ENCODE data around the gene MAEA.
"Not testable (repeated sequence)": the region's sequence is repeated elsewhere in the genome, so short reads cannot be mapped to it uniquely, and the experiment has no call there.

Gene MAEA

DNA sequence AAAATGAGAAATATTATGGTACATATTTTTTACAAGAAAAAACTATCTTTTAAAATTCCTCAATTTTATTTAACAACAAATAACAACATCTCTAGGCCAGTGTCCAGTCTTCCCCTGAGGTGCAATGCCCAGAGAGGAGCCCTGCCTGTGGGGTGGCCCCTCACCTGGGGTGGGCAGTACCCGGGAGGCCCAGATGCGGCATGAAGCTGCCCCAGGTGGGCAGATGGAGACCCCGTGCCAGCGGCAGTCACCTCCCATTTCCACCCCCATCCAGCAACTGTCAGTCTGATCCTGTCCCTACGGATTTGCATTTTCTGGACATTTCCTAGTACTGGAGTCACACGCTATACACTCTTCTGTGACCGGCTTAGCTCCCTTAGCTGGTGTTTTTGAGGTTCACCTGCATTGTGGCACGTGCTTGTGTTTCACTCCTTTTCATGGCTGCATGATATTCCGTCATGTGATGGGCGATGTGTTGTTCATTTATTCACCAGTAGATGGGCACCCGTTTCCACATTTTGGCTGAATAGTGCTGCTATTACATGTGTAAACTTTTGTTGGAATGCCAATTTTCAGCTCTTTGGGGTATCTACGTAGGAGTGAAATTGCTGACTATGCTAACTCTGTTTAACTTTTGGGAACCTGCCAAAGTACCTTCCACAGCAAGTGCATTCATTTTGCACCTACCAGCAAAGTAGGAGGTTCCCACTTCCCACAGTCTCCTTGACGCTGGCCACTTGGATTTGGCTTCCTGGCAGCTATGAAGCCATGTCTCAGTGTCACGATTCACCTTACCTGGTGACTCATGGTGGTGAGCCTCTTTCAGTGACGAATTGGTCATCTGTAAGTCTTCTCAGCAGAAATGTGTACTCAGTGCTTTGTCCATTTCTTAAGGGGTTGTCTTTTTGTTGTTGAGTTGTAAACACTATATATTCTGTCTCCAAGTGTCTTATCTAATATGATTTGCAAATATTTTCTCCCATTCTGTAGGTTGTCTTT lies 11.7 kb upstream of the MAEA start:
- DNase-seq (ENCODE audit: low read depth in 2 of 2): no peak

GRCh38 chr4:1279253-1279652 lies 10.4 kb upstream of the MAEA start:
- no peak for DNase-seq (ENCODE audit: low read depth in 2 of 2)

DNA sequence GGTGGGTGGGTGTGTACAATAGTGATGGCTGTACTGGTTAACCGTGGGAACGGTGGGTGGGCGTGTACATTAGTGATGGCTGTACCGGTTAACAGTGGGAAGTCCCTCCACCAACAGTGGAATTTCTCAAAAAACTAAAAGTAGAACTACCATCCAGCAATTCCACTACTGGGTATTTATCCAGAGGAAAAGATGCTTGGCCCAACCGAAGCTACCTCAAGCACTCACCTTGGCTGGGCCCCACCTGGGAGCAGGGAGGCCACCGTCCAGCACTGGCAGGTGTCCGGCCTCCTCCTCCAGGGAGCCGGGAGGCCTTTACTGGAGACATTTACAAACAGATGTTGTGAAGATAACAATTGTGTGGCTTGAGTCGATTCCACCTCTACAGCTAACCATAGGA lies 6.0 kb upstream of the MAEA start:
- no peak for DNase-seq (ENCODE audit: low read depth in 2 of 2)

GRCh38 chr4:1285151-1285789 lies 4.4 kb upstream of the MAEA start:
- no peak for DNase-seq (ENCODE audit: low read depth in 2 of 2)

- DNase-seq (ENCODE audit: low read depth in 2 of 2): peak in 1 of 2 donors; percentile 33
Measured at GRCh38 chr4:1285790-1286553, 3.7 kb upstream of the MAEA start.

DNA sequence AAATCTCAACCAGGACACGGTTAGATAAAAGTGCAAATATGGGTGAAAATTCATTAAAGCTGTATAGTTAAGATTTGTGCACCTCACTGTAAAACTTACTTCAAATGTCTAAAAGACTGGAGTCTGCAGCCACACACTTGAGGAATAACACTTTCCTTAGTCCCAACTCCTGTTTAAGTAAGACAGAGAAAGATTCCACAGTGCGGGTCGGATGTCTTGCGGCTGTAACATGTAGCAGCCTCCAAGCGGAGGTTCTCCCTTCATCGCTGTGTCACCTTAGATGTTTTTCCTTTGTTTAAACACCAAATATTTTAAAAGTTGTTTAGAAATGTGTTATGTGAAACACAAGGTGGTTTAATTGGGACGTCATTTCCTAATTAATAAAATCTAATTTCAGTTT lies 905 bp upstream of the MAEA start:
- DNase-seq (ENCODE audit: low read depth in 2 of 2): no peak

- DNase-seq (ENCODE audit: low read depth in 2 of 2): no peak
Measured at GRCh38 chr4:1290165-1290977, 680 bp downstream of the MAEA start.

DNA sequence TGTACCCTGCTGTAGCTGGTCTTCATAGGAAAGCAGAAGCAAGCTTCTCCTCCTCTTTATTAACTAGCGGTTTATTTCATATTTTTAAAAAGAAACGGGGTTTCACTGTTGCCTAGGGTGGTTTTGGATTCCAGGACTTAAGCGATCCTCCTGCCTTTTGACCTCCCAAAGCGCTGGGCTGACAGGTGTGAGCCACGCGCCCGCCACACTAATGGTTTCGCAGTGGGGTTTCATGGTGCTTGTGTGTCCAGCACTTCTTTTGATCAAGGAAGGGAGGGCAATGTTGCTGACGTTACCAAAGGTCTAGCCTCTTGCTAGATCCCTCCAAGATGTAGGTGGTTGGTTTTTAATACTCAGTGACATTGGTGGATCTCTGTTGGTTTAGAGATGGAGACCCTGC lies 1.4 kb downstream of the MAEA start:
- DNase-seq (ENCODE audit: low read depth in 2 of 2): no peak

- DNase-seq (ENCODE audit: low read depth in 2 of 2): no peak
Measured at GRCh38 chr4:1291996-1292702, 2.5 kb downstream of the MAEA start.

DNA sequence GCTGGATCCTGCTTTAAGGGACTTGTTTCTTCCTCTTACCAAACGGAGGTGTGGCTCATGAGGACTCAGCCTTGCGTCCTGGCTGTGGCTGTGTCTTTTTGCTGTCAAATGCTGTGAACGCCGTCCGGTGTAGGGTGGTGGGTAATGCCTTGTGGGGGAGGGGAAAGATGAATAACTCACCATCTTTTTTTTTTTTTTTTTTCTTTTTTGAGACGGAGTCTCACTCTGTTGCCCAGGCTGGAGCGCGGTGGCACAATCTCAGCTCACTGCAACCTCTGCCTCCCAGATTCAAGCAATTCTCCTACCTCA lies 3.0 kb downstream of the MAEA start:
- not testable (repeated sequence) for DNase-seq (ENCODE audit: low read depth in 2 of 2)

DNA sequence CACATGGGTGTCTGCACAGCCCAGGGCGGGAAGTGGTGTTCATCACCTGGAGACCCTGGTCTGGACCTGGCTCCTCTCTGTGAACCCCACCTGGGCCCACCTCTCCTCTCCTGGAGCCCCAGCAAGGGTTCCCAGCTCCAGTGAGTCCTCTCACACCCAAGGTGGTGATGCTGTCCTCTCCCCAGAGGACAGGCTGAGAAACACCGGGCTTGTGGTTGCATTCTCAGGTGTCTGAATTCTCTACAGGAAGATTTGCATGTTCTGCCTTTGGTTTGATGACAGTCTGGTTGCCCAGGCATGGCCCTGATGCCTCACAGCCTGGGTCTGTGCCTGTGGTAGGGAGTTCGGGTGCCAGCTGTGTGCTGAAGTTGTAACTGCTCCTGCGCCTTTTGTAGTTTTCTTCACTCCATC lies 3.8 kb downstream of the MAEA start:
- DNase-seq (ENCODE audit: low read depth in 2 of 2): no peak

- no peak for DNase-seq (ENCODE audit: low read depth in 2 of 2)
Measured at GRCh38 chr4:1293991-1294390, 4.3 kb downstream of the MAEA start.

DNA sequence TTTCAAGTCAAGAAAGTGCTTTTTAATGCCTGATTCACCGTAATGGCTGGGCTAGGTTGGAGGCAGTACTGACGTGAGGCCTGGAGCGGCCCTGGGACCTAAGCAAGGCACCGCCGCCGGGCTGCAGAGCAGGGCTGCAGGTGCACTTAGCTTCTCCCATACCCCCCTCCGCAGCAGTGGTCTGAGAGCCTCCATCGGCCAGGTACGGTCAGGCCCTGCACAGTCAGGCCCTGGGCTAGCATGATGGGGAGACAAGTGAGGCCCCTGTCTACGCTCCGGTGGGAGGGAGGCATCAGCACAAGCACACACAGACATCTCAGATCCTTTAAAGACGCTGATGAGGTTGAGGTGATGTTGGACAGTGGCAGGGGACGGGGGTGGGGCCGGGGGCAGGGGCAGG lies 4.7 kb downstream of the MAEA start:
- DNase-seq (ENCODE audit: low read depth in 2 of 2): no peak

- no peak for DNase-seq (ENCODE audit: low read depth in 2 of 2)
Measured at GRCh38 chr4:1294891-1295290, 5.2 kb downstream of the MAEA start.

GRCh38 chr4:1295405-1296055 lies 5.8 kb downstream of the MAEA start:
- no peak for DNase-seq (ENCODE audit: low read depth in 2 of 2)

DNA sequence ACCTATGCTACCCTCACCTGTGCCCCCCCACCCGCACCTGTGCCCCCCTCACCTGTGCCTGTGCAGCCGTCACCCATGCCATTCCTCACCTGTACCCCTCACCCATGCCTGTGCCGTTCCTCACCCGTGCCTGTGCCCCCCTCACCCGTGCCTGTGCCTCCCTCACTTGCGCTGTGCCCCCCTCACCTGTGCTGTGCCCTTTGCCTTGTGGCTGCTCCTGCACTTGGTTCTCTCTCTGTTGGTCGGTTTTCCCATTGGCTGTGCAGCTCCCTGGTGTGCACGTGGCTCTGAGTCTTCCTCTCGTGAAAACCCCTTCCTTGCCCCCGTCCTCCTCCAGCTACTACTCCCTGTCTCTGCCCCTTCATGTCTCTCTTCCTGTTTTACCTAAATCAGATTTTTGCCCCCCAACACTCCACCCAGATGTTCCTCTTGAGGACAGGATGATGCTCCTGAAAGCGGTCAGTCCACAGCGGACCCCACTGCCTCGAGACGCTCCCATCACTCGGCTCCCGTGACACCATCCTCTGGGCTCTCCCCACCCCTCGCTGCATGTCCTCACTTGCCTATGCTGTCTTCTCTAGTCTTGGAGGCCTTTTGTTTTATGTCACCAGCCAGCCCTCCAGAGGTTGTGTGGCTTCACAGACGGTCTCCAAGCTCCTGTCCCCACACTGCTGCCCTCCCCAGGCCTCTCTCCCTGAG lies 6.8 kb downstream of the MAEA start:
- DNase-seq (ENCODE audit: low read depth in 2 of 2): no peak

- DNase-seq (ENCODE audit: low read depth in 2 of 2): no peak
Measured at GRCh38 chr4:1297023-1297395, 7.3 kb downstream of the MAEA start.

DNA sequence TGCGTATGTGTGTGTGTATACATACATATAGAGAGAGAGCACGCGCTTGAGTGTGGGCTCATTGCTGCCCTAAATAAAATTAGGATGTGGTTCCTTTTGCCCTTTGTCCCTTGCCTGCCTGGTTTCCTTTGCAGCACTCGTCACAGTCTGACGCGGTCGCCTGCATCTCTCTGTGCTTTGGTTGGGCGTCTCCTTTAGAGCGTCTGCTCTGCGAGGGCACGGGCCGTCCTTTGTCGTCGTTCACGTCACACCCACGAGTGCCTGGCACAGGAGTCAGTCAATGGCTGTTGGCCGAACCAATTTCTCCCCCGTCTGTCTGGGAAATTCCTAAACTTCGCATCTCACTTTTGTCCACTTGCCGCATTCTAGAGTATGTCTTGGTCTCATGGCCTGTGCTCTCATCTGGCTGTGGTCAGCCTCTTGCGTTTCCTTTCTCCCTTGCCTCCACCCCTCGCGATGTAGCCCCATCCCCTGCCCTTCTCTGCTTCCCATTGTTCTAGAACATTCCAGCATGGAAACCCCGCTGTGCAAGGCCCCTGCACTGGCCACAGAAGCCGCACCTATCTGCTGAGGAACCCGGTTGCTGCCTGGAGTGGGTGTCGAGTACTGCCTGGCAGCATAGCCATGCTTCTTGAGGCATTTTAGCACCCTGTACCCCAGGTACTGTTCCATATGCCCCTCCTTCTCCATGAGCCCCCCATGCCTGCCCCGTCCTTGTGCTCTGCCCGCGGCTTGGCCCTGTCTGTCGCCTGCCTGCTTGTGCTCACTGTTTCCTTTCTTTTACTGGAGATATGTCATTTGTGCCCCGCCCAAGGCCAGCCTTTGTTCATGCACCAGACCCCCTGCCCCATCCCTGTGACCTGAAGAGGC lies 8.0 kb downstream of the MAEA start:
- DNase-seq (ENCODE audit: low read depth in 2 of 2): no peak

DNA sequence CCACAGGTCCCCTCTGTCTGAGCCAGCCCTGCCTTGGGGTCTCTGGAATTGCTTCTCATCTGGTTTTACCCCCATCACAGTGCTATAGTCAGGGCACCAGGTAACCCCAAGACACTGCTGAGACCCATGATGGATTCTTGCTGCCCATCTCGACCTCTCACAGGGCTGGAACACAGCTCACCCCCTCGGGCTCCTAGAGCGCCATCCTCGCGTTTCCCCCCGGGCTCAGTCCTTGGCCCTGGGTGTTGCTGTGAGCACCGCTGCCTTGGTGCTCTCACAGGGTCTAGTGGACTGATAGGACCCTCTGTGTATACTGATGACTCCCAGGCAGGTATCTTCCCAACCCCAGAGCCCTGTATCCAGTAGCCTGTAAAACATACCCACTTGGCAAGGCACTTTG lies 8.8 kb downstream of the MAEA start:
- no peak for DNase-seq (ENCODE audit: low read depth in 2 of 2)

All from stimulated activated CD8-positive, alpha-beta memory T cell treated with anti-CD3 and anti-CD28 coated beads, Interleukin-2, amount 100 ng/mL, for 48 hours (primary cell).